H1 (cell line): ENCODE measurements around the gene MACROD2. TPM values are rescaled to one million over a fixed set of nuclear protein-coding genes. Genes with fewer than 3 reads are reported as not detected.

Source experiments
- CTCF ChIA-PET: fragments of 300-600 bp; sonication (Branson Sonifier 250); formaldehyde crosslinking; loops from one replicate; lab custom pipeline; 2021; ENCODE audit not compliant: partially characterized antibody; lab: Charles Lee
- POLR2A ChIA-PET: fragments of 300-600 bp; sonication (Branson Sonifier 250); formaldehyde crosslinking; loops from one replicate; lab custom pipeline; 2021; ENCODE audit warnings: inconsistent platforms; ENCODE audit not compliant: partially characterized antibody; lab: Charles Lee
- DNase-seq, 2 experiments: peaks; one replicate each; pipeline versions ENCODE4 v3.0.0 to v3.0.0-alpha.2; 2010 to 2022; ENCODE audit warnings: low spot score in 2 of 2, low read depth in 1 of 2, mixed read lengths in 1 of 2
- FAIRE-seq: peaks from 2 replicates; lab custom pipeline; 2011; peaks lifted over from hg19 to GRCh38; lab: Jason Lieb, UNC
- H2AFZ ChIP-seq: 2 replicates; pipeline ENCODE4 v1.8.1; 2012; ENCODE audit warnings: low read length, inconsistent platforms
- H2AK5ac ChIP-seq: 2 replicates; pipeline ENCODE4 v1.6.1; 2013; ENCODE audit warnings: low read depth, low read length
- H2BK120ac ChIP-seq: replicated peaks from 2 replicates; pipeline ENCODE3; 2013; ENCODE audit warnings: low read depth, low read length, inconsistent platforms
- H2BK12ac ChIP-seq: 2 replicates; pipeline ENCODE4 v1.6.1; 2013; ENCODE audit warnings: low read depth, low read length
- H2BK15ac ChIP-seq: 2 replicates; pipeline ENCODE4 v1.6.1; 2013; ENCODE audit warnings: low read length
- H2BK20ac ChIP-seq: 2 replicates; pipeline ENCODE4 v1.6.1; 2013; ENCODE audit warnings: low read length
- H2BK5ac ChIP-seq: 2 replicates; pipeline ENCODE4 v1.6.1; 2013; ENCODE audit warnings: low read depth, low read length
- H3K14ac ChIP-seq: 2 replicates; pipeline ENCODE4 v1.6.1; 2013; ENCODE audit warnings: inconsistent platforms; ENCODE audit not compliant: insufficient read length
- H3K18ac ChIP-seq: 2 replicates; pipeline ENCODE4 v1.6.1; 2013; ENCODE audit warnings: low read length; ENCODE audit errors: extremely low read depth
- H3K23ac ChIP-seq: 2 replicates; pipeline ENCODE4 v1.6.1; 2013; ENCODE audit warnings: inconsistent platforms; ENCODE audit not compliant: insufficient read length
- H3K23me2 ChIP-seq: 2 replicates; pipeline ENCODE4 v1.6.1; 2013; ENCODE audit warnings: low read depth, low read length
- H3K27ac ChIP-seq: 2 replicates; pipeline ENCODE4 v1.6.1; 2011; ENCODE audit warnings: low read depth, low read length, inconsistent platforms
- H3K27me3 ChIP-seq, 4 experiments: replicated peaks in 1 of 4; 1 replicate in 1 of 4; 2 replicates in 3 of 4; pipeline versions ENCODE4 v1.6.1 to v1.8.1; 2011 to 2013; ENCODE audit warnings: low read length in 3 of 4, mild to moderate bottlenecking in 3 of 4, inconsistent platforms in 2 of 4, mixed read lengths in 2 of 4, moderate library complexity in 1 of 4; ENCODE audit not compliant: control insufficient read depth in 3 of 4, insufficient read depth in 3 of 4; ENCODE audit errors: extremely low read depth in 1 of 4
- H3K36me3 ChIP-seq, 4 experiments: 2 replicates each; pipeline versions ENCODE4 v1.6.1 to v1.8.1; 2011 to 2013; ENCODE audit warnings: mild to moderate bottlenecking in 4 of 4, low read length in 3 of 4, moderate library complexity in 2 of 4, control low read depth in 1 of 4, inconsistent platforms in 1 of 4; ENCODE audit not compliant: insufficient read depth in 4 of 4, control insufficient read depth in 2 of 4
- H3K4ac ChIP-seq: replicated peaks from 2 replicates; pipeline ENCODE3; 2013; ENCODE audit warnings: low read length, low read depth, mixed read lengths, inconsistent platforms; ENCODE audit not compliant: insufficient read length
- H3K4me1 ChIP-seq, 4 experiments: replicated peaks in 1 of 4; 1 replicate in 1 of 4; 2 replicates in 3 of 4; pipeline versions ENCODE4 v1.6.1 to v1.8.1; 2011 to 2013; ENCODE audit warnings: low read length in 3 of 4, inconsistent platforms in 2 of 4, mixed read lengths in 1 of 4; ENCODE audit not compliant: insufficient read depth in 4 of 4, control insufficient read depth in 3 of 4
- H3K4me2 ChIP-seq, 2 experiments: 2 replicates each; pipeline versions ENCODE4 v1.6.1 to v1.8.1; 2011 to 2013; ENCODE audit warnings: low read depth in 2 of 2, low read length in 2 of 2, control low read depth in 1 of 2, inconsistent platforms in 1 of 2, mild to moderate bottlenecking in 1 of 2; ENCODE audit not compliant: insufficient read depth in 1 of 2
- H3K4me3 ChIP-seq, 4 experiments: fragments of 200-600, 300-600 bp in 1 of 4; sonication (generic), shearing (Covaris generic), sonication (Bioruptor Twin) in 1 of 4; 2 replicates each; pipeline versions ENCODE4 v1.5.1 to v1.8.1; 2011 to 2016; ENCODE audit warnings: low read length in 4 of 4, low read depth in 3 of 4, control low read depth in 2 of 4, inconsistent platforms in 2 of 4, mild to moderate bottlenecking in 2 of 4, mixed read lengths in 1 of 4, moderate library complexity in 1 of 4; ENCODE audit not compliant: insufficient read depth in 2 of 4; ENCODE audit errors: extremely low read depth in 1 of 4
- H3K56ac ChIP-seq: replicated peaks from 2 replicates; pipeline ENCODE3; 2013; ENCODE audit warnings: low read depth, mild to moderate bottlenecking, mixed read lengths, low read length, inconsistent platforms; ENCODE audit not compliant: insufficient read length
- H3K79me1 ChIP-seq: 2 replicates; pipeline ENCODE4 v1.6.1; 2013; ENCODE audit warnings: low read depth, low read length, control low read depth
- H3K79me2 ChIP-seq, 2 experiments: 2 replicates each; pipeline versions ENCODE4 v1.6.1 to v1.8.1; 2012 to 2013; ENCODE audit warnings: low read length in 2 of 2, mild to moderate bottlenecking in 2 of 2, inconsistent platforms in 1 of 2; ENCODE audit not compliant: insufficient read depth in 2 of 2, control insufficient read depth in 1 of 2
- H3K9ac ChIP-seq, 4 experiments: replicated peaks in 1 of 4; 1 replicate in 1 of 4; 2 replicates in 3 of 4; pipeline versions ENCODE4 v1.6.1 to v1.8.1; 2011 to 2013; ENCODE audit warnings: low read depth in 3 of 4, low read length in 3 of 4, control low read depth in 2 of 4, mild to moderate bottlenecking in 2 of 4, moderate library complexity in 2 of 4, inconsistent platforms in 1 of 4; ENCODE audit errors: extremely low read depth in 1 of 4
- H3K9me3 ChIP-seq, 2 experiments: 2 replicates each; pipeline versions ENCODE4 v1.6.1 to v1.8.1; 2012 to 2013; ENCODE audit warnings: mild to moderate bottlenecking in 2 of 2, moderate library complexity in 2 of 2, control low read depth in 1 of 2, inconsistent platforms in 1 of 2, low read depth in 1 of 2, low read length in 1 of 2, mixed read lengths in 1 of 2; ENCODE audit not compliant: insufficient read depth in 2 of 2
- H4K20me1 ChIP-seq, 2 experiments: replicated peaks in 1 of 2; 2 replicates each; pipeline versions ENCODE3 to v1.8.1; 2011 to 2013; ENCODE audit warnings: inconsistent platforms in 2 of 2, low read length in 2 of 2, mild to moderate bottlenecking in 1 of 2; ENCODE audit not compliant: insufficient read depth in 2 of 2, control insufficient read depth in 1 of 2
- H4K5ac ChIP-seq: 2 replicates; pipeline ENCODE4 v1.6.1; 2013; ENCODE audit warnings: low read length, low read depth, mixed read lengths, inconsistent platforms; ENCODE audit not compliant: insufficient read length
- H4K8ac ChIP-seq: 2 replicates; pipeline ENCODE4 v1.8.0; 2013; ENCODE audit warnings: mild to moderate bottlenecking, moderate library complexity, low read length, inconsistent platforms; ENCODE audit not compliant: insufficient read depth; ENCODE audit errors: extremely low read depth
- H4K91ac ChIP-seq: replicated peaks from 2 replicates; pipeline ENCODE3; 2013; ENCODE audit warnings: low read length, mixed read lengths, inconsistent platforms; ENCODE audit not compliant: insufficient read length
- CBX5 ChIP-seq: fragments of 300-800, 300-1000 bp; sonication (generic); IDR thresholded peaks from 2 replicates; pipeline ENCODE4 v1.7.1; 2016; ENCODE audit warnings: antibody characterized with exemption, low read length, low read depth
- CEBPB ChIP-seq: IDR thresholded peaks from 2 replicates; pipeline ENCODE4 v1.6.1; 2012; ENCODE audit warnings: low read depth, low read length
- EP300 ChIP-seq, 2 experiments: IDR thresholded peaks; 1 replicate in 1 of 2; 2 replicates in 1 of 2; pipeline ENCODE4 v1.6.1; 2011 to 2012; ENCODE audit warnings: low read depth in 2 of 2, low read length in 2 of 2, mild to moderate bottlenecking in 2 of 2, borderline replicate concordance in 1 of 2, inconsistent platforms in 1 of 2, moderate library complexity in 1 of 2
- EZH2 ChIP-seq: fragments of 200-600 bp; sonication (generic); IDR thresholded peaks from 2 replicates; pipeline ENCODE4 v1.7.1; 2012; ENCODE audit warnings: low read depth, mild to moderate bottlenecking, moderate library complexity, low read length, inconsistent platforms; ENCODE audit not compliant: severe bottlenecking
- HDAC2 ChIP-seq, 2 experiments: fragments of 300-600 bp in 1 of 2; sonication (generic) in 1 of 2; IDR thresholded peaks; 2 replicates each; pipeline ENCODE4 v1.6.1; 2011 to 2012; ENCODE audit warnings: low read depth in 2 of 2, low read length in 2 of 2, mild to moderate bottlenecking in 2 of 2, moderate library complexity in 2 of 2, borderline replicate concordance in 1 of 2, inconsistent platforms in 1 of 2
- PHF8 ChIP-seq: fragments of 200-600 bp; sonication (generic); conservative IDR thresholded peaks from 2 replicates; pipeline ENCODE4 v1.7.1; 2012; ENCODE audit warnings: low read depth, mild to moderate bottlenecking, inconsistent platforms, low read length, moderate library complexity
- POLR2A ChIP-seq, 2 experiments: IDR thresholded peaks; 1 replicate in 1 of 2; 2 replicates in 1 of 2; pipeline ENCODE4 v1.6.1; 2011; ENCODE audit warnings: low read depth in 2 of 2, low read length in 2 of 2, mild to moderate bottlenecking in 2 of 2; ENCODE audit errors: control extremely low read depth in 1 of 2
- YY1 ChIP-seq: IDR thresholded peaks from 2 replicates; pipeline ENCODE4 v1.6.1; 2011; ENCODE audit warnings: low read depth, mild to moderate bottlenecking, low read length
- WGBS, 2 experiments: shearing (Covaris generic) in 1 of 2; methylation state at CpG; one replicate each; pipeline versions ENCODE4 v1.1.6 to v1.1.7; 2013 to 2015; ENCODE audit warnings: low lambda C conversion rate in 2 of 2, mixed read lengths in 2 of 2, inconsistent platforms in 1 of 2, low coverage in 1 of 2, missing lambda C conversion rate in 1 of 2; ENCODE audit not compliant: insufficient replicate concordance in 2 of 2, insufficient coverage in 1 of 2, insufficient read length in 1 of 2; ENCODE audit errors: extremely low coverage in 1 of 2, missing lambda C conversion rate in 1 of 2; 5-methylcytosine and 5-hydroxymethylcytosine counted together
- polyA plus RNA-seq, 7 experiments: library from polyadenylated mRNA; depleted of rRNA in 3 of 7; stranded (reverse) in 5 of 7; unstranded in 2 of 7; fragments of >200 nt in 5 of 7; fragments of 200-250 nt in 2 of 7; gene quantifications; 1 replicate in 5 of 7; 2 replicates in 1 of 7; 4 replicates in 1 of 7; pipeline versions ENCODE4 v1.2.1 to v1.2.3, GENCODE V29; 2011 to 2013; ENCODE audit warnings: missing spikeins in 2 of 7, mixed read lengths in 2 of 7
- total RNA-seq: library from RNA; stranded (reverse); fragmentation: NEBNext Ultra II Directional; extraction: Animal tissue kit (Norgen Biotek cat#: 25700); gene quantifications from 2 replicates; pipeline ENCODE4 v1.2.1, GENCODE V29; 2021

The MACROD2 gene
- total and polyA plus RNA-seq, 2 of the 8 experiments (the other 6 are each of a cell fraction or from before 2014, with no cell fraction given) = 0.70 to 3.9 TPM

DNA sequence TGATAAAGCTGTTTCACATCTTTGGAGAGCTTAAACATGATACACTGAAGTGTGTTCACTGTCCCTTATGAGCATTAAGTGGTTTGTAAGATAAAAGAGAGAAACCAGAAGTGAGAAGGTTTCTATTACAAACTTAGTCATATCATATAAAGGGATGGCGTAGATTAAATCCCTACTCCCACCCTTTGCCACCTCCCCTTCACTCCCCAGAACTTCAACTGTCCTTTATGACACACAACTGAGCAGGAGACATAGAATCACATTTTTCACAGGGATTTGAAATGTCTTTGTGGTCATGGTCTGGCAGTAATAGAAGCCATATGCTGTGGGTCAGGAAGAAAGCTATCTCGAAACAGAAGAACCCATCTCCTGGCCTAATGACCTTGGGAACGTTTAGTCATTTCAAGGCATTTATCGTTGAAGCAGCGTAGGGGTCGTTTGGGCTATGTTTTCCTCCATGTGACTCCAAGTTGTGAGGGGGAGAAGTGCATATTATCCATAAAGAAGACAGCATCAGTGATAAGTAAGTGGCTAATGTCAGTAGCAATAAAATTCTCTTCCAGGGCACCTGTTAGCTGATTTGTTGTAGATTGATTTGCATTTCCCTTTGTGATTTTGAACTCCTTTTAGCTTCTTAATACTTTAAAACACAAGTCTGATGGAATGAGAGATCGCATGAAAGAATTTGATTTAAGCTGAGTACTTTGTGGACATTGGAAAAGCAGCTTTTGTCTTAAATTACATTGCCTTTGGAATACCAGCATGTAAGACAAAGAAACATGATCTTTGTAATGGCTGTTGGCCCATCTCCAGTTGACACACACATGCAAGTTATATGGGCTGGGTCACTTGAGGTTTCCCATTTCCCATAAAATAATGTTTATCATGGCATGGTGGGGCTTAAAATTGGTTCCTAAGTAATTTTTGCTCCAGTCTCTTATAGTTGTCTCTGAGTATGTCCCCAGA lies 843.6 kb downstream of the MACROD2 start:
- Histone ChIP-seq H3K56ac (no peak overlapping the region), H2BK15ac (no peak overlapping the region), H4K20me1 (no peaks in the 10 kb centered on the region), H2BK20ac (no peak overlapping the region), H3K14ac (no peak overlapping the region), H3K23me2 (no peaks in the 10 kb centered on the region), H3K27me3 (no peaks in the 10 kb centered on the region), H2AK5ac (no peak overlapping the region), H2BK5ac (no peak overlapping the region), H3K4me3 (no peak overlapping the region), H2BK12ac (no peak overlapping the region), H3K23ac (no peak overlapping the region)
- 91% methylated on average over 7 of the region's 7 CpGs; no CpG with 5 or more reads in 1 of the 2 experiments for WGBS, 2 experiments
- DNase-seq = no peak
- TF ChIP-seq CEBPB (no peak), EZH2 (no peak), PHF8 (no peak), HDAC2 (IDR thresholded peaks at IDR 0.05; ENCODE audit: borderline replicate concordance in 1 of 2, low read depth in 2 of 2, low read length in 2 of 2) (no peak), YY1 (no peak), POLR2A (IDR thresholded peaks at IDR 0.05; ENCODE audit: control extremely low read depth in 1 of 2, low read depth in 2 of 2, low read length in 2 of 2) (no peak), CBX5 (no peak), EP300 (IDR thresholded peaks at IDR 0.05; ENCODE audit: borderline replicate concordance in 1 of 2, low read depth in 2 of 2, low read length in 2 of 2) (no peak)
- TF ChIP-seq, all 59 proteins: peak for 0
- no peak overlapping the region for H3K9ac ChIP-seq
- H4K91ac ChIP-seq = no peak overlapping the region
- H4K5ac ChIP-seq = no peak overlapping the region
- POLR2A ChIA-PET = no interaction called here
- H3K4ac ChIP-seq = no peak overlapping the region
- no peak overlapping the region for H3K4me2 ChIP-seq
- FAIRE-seq = no peak
- no peaks in the 10 kb centered on the region for H3K79me1 ChIP-seq
- no peak overlapping the region for H3K27ac ChIP-seq
- H3K9me3 ChIP-seq = no peaks in the 10 kb centered on the region
- CTCF ChIA-PET = interaction anchor here (0.5 to 0.6 kb wide), 2 partner anchors 575 to 868 kb away, joined by 3 read pairs; no protein-coding TSS in a partner anchor
- no peak overlapping the region for H2AFZ ChIP-seq
- no peak overlapping the region for H4K8ac ChIP-seq
- H3K36me3 ChIP-seq = no peaks in the 10 kb centered on the region; a peak in 1 of 8 replicates
- no peaks in the 10 kb centered on the region for H3K4me1 ChIP-seq
- no peak overlapping the region for H2BK120ac ChIP-seq
- H3K18ac ChIP-seq = no peak overlapping the region
- H3K79me2 ChIP-seq = no peaks in the 10 kb centered on the region
